Stomach (tissue), 4 donors: ENCODE measurements around the gene PYCR2.

Experiments used
- CTCF ChIP-seq, 7 experiments: fragments of 450-650 bp in 4 of 7; fragments of 200-600 bp in 3 of 7; sonication (generic) in 3 of 7; IDR thresholded peaks; one replicate each; pipeline ENCODE4 v1.5.1; 2016 to 2019; ENCODE audit warnings: antibody characterized with exemption in 7 of 7, control low read depth in 2 of 7, mild to moderate bottlenecking in 1 of 7
- EP300 ChIP-seq: sonication (generic); formaldehyde crosslinking; IDR thresholded peaks from one replicate; pipeline ENCODE4 v1.6.1; 2017; ENCODE audit warnings: antibody characterized with exemption
- POLR2A ChIP-seq, 4 donors: fragments of 450-650 bp; IDR thresholded peaks; one replicate each; pipeline ENCODE4 v1.6.1; 2016; ENCODE audit warnings: antibody characterized with exemption in 4 of 4, control low read depth in 2 of 4, mild to moderate bottlenecking in 1 of 4, moderate library complexity in 1 of 4
- POLR2AphosphoS5 ChIP-seq, 3 donors: sonication (generic); formaldehyde crosslinking; IDR thresholded peaks; one replicate each; pipeline ENCODE4 v1.6.1; 2016; ENCODE audit warnings: antibody characterized with exemption in 3 of 3

GRCh38 chr1:225914391-225914790, 9.7 kb downstream of the PYCR2 start:
- no peak for TF ChIP-seq CTCF (IDR thresholded peaks at IDR 0.05)
- no peak for TF ChIP-seq EP300
- TF ChIP-seq POLR2A (IDR thresholded peaks at IDR 0.05), result no peak
- TF ChIP-seq POLR2AphosphoS5 (IDR thresholded peaks at IDR 0.05), result no peak
